PC-3 (cell line): ENCODE results near the gene PAPSS2. TPM values are rescaled to one million over a fixed set of nuclear protein-coding genes. Genes with fewer than 3 reads are reported as not detected.

Source experiments
- ATAC-seq: fragments of 200-7000 bp; cut with Tn5 transposase; 2 replicates; pipeline ENCODE4 v1.9.1; 2020; ENCODE audit warnings: mild to moderate bottlenecking, moderate library complexity
- BruUV-seq: library from RNA; stranded (reverse); fragments of 400-500 nt; replicated peaks from 2 replicates; lab custom pipeline; 2021; lab: Mats Ljungman, UMichigan
- CTCF ChIA-PET: fragments of 300-600 bp; sonication (Branson Sonifier 250); formaldehyde crosslinking; loops from one replicate; lab custom pipeline; 2022; ENCODE audit warnings: antibody characterized with exemption; lab: Charles Lee
- POLR2A ChIA-PET: fragments of 300-600 bp; sonication (Branson Sonifier 250); formaldehyde crosslinking; loops from one replicate; lab custom pipeline; 2022; ENCODE audit warnings: antibody characterized with exemption; ENCODE audit not compliant: unreplicated experiment; lab: Charles Lee
- DNase-seq: peaks from one replicate; pipeline ENCODE4 v3.0.0-alpha.2; 2015
- H2AFZ ChIP-seq: fragments of 300-600 bp; sonication (generic); 2 replicates; pipeline ENCODE4 v1.6.0; 2016; ENCODE audit warnings: antibody characterized with exemption, low read length
- H3F3A ChIP-seq: fragments of 300-600 bp; sonication (generic); one replicate; pipeline ENCODE4 v1.6.0; 2017; ENCODE audit warnings: antibody characterized with exemption, low read length, control low read depth, mild to moderate bottlenecking; ENCODE audit not compliant: unreplicated experiment
- H3K27ac ChIP-seq: fragments of 300-600 bp; sonication (generic); 2 replicates; pipeline ENCODE4 v1.5.1; 2016; ENCODE audit warnings: mild to moderate bottlenecking, low read length
- H3K27me3 ChIP-seq: fragments of 300-600 bp; sonication (generic); 2 replicates; pipeline ENCODE4 v1.6.1; 2016; ENCODE audit warnings: low read length, mixed read lengths
- H3K36me3 ChIP-seq: fragments of 300-600 bp; sonication (generic); 2 replicates; pipeline ENCODE4 v1.6.1; 2016; ENCODE audit warnings: low read depth, mixed run types, low read length, mixed read lengths
- H3K4me1 ChIP-seq: fragments of 300-600 bp; sonication (generic); 2 replicates; pipeline ENCODE4 v1.5.1; 2016; ENCODE audit warnings: low read length; ENCODE audit not compliant: insufficient read depth
- H3K4me2 ChIP-seq: fragments of 300-600 bp; sonication (generic); 2 replicates; pipeline ENCODE4 v1.6.0; 2016; ENCODE audit warnings: low read length
- H3K4me3 ChIP-seq: fragments of 300-600 bp; sonication (generic); 2 replicates; pipeline ENCODE4 v1.5.1; 2016; ENCODE audit warnings: mild to moderate bottlenecking, low read length, mixed read lengths
- H3K79me2 ChIP-seq: fragments of 300-600 bp; sonication (generic); 2 replicates; pipeline ENCODE4 v1.6.1; 2017; ENCODE audit warnings: low read length, mixed read lengths
- H3K9ac ChIP-seq: fragments of 300-600 bp; sonication (generic); 2 replicates; pipeline ENCODE4 v1.6.0; 2016; ENCODE audit warnings: mild to moderate bottlenecking, low read length
- H3K9me2 ChIP-seq: fragments of 300-600 bp; sonication (generic); replicated peaks from 2 replicates; pipeline ENCODE4 v1.6.1; 2016; ENCODE audit warnings: mixed run types, low read length, mixed read lengths
- H3K9me3 ChIP-seq: fragments of 300-600 bp; sonication (generic); 2 replicates; pipeline ENCODE4 v1.6.1; 2016; ENCODE audit warnings: low read length, mixed read lengths
- H4K20me1 ChIP-seq: fragments of 300-600 bp; sonication (generic); 2 replicates; pipeline ENCODE4 v1.6.1; 2016; ENCODE audit warnings: low read length, mixed read lengths
- EZH2 ChIP-seq: fragments of 300-600 bp; sonication (generic); IDR thresholded peaks from one replicate; pipeline ENCODE4 v1.6.1; 2017; ENCODE audit warnings: antibody characterized with exemption, mild to moderate bottlenecking, low read length; ENCODE audit not compliant: unreplicated experiment
- EZH2phosphoT487 ChIP-seq: fragments of 300-600 bp; sonication (generic); IDR thresholded peaks from 2 replicates; pipeline ENCODE4 v1.6.1; 2018; ENCODE audit warnings: mild to moderate bottlenecking, antibody characterized with exemption, low read length, borderline replicate concordance
- intact Hi-C: fragments of 100-400 bp; cut with micrococcal nuclease; formaldehyde crosslinking; loops from 2 replicates; pipeline ENCODE4 v1.9.0; 2023
- total RNA-seq: library from RNA; depleted of rRNA; stranded (reverse); fragments of >200 nt; gene quantifications from 2 replicates; pipeline ENCODE4 v1.2.3, GENCODE V29; 2014
- TF ChIP-seq, protein P1 (sequence below): fragments of 300-600 bp; sonication (generic); conservative IDR thresholded peaks from 2 replicates; pipeline ENCODE4 v1.5.1; 2017; ENCODE audit warnings: antibody characterized with exemption, low read depth, mild to moderate bottlenecking, low read length

Gene PAPSS2
- total RNA-seq, 1 experiment from 2014 or later = 16.4 TPM

DNA sequence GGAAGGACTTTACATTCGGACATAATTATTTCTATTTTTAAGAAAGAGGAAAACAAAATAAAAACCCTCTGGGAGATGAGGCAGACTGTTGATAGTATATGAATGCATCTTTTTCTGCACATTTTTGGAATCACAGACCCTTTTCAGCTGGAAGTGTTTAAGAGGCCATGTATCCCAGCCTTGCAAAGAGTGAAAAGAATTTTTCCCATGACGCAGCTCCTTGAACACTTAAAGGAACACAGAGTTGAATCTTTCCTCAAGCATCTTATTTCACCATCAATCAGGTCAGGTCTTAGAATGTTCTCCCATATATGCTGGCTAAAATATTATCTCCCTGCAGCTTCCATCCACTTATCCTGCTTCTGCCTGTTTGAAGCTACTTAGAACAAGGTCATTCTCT, 45.9 kb upstream of the PAPSS2 start:
- DNase-seq = no peak
- Histone ChIP-seq H3K36me3 (no peaks in the 10 kb centered on the region), H3K4me2 (no peak overlapping the region), H3F3A (no peaks in the 10 kb centered on the region), H3K79me2 (no peaks in the 10 kb centered on the region), H3K9me3 (no peaks in the 10 kb centered on the region), H3K9me2 (no peaks in the 10 kb centered on the region), H3K4me3 (no peak overlapping the region), H4K20me1 (no peaks in the 10 kb centered on the region), H3K9ac (no peak overlapping the region), H3K4me1 (no peaks in the 10 kb centered on the region), H3K27ac (no peak overlapping the region), H3K27me3 (no peaks in the 10 kb centered on the region), H2AFZ (no peak overlapping the region)
- no peak for ATAC-seq
- intact Hi-C loops = no loop called here
- TF ChIP-seq, protein P1, sequence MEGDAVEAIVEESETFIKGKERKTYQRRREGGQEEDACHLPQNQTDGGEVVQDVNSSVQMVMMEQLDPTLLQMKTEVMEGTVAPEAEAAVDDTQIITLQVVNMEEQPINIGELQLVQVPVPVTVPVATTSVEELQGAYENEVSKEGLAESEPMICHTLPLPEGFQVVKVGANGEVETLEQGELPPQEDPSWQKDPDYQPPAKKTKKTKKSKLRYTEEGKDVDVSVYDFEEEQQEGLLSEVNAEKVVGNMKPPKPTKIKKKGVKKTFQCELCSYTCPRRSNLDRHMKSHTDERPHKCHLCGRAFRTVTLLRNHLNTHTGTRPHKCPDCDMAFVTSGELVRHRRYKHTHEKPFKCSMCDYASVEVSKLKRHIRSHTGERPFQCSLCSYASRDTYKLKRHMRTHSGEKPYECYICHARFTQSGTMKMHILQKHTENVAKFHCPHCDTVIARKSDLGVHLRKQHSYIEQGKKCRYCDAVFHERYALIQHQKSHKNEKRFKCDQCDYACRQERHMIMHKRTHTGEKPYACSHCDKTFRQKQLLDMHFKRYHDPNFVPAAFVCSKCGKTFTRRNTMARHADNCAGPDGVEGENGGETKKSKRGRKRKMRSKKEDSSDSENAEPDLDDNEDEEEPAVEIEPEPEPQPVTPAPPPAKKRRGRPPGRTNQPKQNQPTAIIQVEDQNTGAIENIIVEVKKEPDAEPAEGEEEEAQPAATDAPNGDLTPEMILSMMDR = no peak
- TF ChIP-seq EZH2 (no peak), EZH2phosphoT487 (no peak)
- ChIA-PET CTCF (no interaction called here), POLR2A (no interaction called here)
- BruUV-seq = no TSS peak

DNA sequence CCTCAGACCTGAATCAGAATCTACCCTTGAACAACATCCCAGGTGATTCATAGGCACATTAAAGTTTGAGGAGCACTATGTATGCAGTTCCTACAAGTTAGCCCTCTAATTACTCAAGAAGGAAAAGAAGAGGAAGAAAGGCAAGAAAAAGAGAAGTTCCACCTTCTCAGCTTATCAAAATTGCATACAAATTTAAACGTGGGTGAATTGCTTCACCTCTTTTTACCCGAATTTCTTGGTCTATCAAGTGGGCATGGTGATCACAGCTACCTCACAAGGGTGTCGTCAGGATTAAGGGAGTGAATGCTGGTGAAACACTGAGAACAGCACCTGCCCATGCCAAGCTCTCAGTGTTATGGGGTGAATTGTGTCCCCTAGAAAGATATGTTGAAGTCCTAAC, 43.8 kb upstream of the PAPSS2 start:
- no peaks in the 10 kb centered on the region for H3K27me3 ChIP-seq
- POLR2A ChIA-PET = no interaction called here
- H3K9me3 ChIP-seq = no peaks in the 10 kb centered on the region
- intact Hi-C loops = no loop called here
- no peak overlapping the region for H3K27ac ChIP-seq
- H3F3A ChIP-seq = no peaks in the 10 kb centered on the region
- no peak overlapping the region for H2AFZ ChIP-seq
- H3K9me2 ChIP-seq = no peaks in the 10 kb centered on the region
- DNase-seq = no peak
- ATAC-seq = no peak
- BruUV-seq = no TSS peak
- CTCF ChIA-PET = interaction anchor here (0.7 kb wide), 1 partner anchor 11 kb away, joined by 4 read pairs; no protein-coding TSS in a partner anchor
- H4K20me1 ChIP-seq = no peaks in the 10 kb centered on the region
- H3K4me2 ChIP-seq = no peak overlapping the region
- no peak overlapping the region for H3K9ac ChIP-seq
- 0 out of 2 replicates have a peak, but pooled peaks cover 7% of the 10 kb centered on the region for H3K4me1 ChIP-seq
- TF ChIP-seq, protein P1 = no peak
- TF ChIP-seq EZH2phosphoT487 (no peak), EZH2 (no peak)
- H3K79me2 ChIP-seq = no peaks in the 10 kb centered on the region
- H3K4me3 ChIP-seq = no peak overlapping the region
- H3K36me3 ChIP-seq = no peaks in the 10 kb centered on the region

DNA sequence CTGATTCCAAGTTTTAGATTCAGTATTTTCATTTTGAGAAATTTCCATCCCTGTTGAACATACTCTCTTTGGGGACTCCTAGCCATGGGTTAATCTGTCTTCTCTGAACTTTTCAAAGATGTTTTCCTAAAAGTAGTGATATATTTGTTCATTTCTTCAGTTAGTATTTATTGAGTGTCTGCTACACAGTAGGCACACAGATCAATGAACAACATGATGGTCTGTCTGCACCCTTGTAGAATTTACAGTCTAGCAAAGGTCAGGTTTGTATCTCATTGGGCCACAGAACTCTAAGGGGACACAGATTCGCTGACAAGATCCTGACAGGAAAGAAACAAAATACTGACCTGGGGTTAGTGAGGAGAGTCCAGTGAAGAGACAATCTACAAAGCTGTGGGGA, 42.2 kb upstream of the PAPSS2 start:
- no peak overlapping the region for H3K4me2 ChIP-seq
- no peaks in the 10 kb centered on the region for H3K9me3 ChIP-seq
- no TSS peak for BruUV-seq
- no peaks in the 10 kb centered on the region for H3F3A ChIP-seq
- ATAC-seq = no peak
- TF ChIP-seq, protein P1 = no peak
- no peak for TF ChIP-seq EZH2
- TF ChIP-seq EZH2phosphoT487 = no peak
- H3K4me3 ChIP-seq = no peak overlapping the region
- DNase-seq = no peak
- no peaks in the 10 kb centered on the region for H3K27me3 ChIP-seq
- no peak overlapping the region for H2AFZ ChIP-seq
- no peaks in the 10 kb centered on the region for H3K36me3 ChIP-seq
- CTCF ChIA-PET = no interaction called here
- intact Hi-C loops = no loop called here
- no peaks in the 10 kb centered on the region for H4K20me1 ChIP-seq
- no peaks in the 10 kb centered on the region for H3K9me2 ChIP-seq
- H3K9ac ChIP-seq = no peak overlapping the region
- no peaks in the 10 kb centered on the region for H3K79me2 ChIP-seq
- H3K27ac ChIP-seq = no peak overlapping the region
- H3K4me1 ChIP-seq = peaks cover 13% of the 10 kb centered on the region; the same call in 1 of the 2 replicates
- POLR2A ChIA-PET = no interaction called here
